Cortex of kidney (tissue), 1 donor: Measurements from ENCODE around the gene GHITM.
"Not testable (repeated sequence)": the region's sequence is repeated elsewhere in the genome, so short reads cannot be mapped to it uniquely, and the experiment has no call there.

Experiments used
- DNase-seq: peaks from one replicate; lab custom pipeline; 2025; lab: John Stamatoyannopoulos, UW

Gene GHITM

DNA sequence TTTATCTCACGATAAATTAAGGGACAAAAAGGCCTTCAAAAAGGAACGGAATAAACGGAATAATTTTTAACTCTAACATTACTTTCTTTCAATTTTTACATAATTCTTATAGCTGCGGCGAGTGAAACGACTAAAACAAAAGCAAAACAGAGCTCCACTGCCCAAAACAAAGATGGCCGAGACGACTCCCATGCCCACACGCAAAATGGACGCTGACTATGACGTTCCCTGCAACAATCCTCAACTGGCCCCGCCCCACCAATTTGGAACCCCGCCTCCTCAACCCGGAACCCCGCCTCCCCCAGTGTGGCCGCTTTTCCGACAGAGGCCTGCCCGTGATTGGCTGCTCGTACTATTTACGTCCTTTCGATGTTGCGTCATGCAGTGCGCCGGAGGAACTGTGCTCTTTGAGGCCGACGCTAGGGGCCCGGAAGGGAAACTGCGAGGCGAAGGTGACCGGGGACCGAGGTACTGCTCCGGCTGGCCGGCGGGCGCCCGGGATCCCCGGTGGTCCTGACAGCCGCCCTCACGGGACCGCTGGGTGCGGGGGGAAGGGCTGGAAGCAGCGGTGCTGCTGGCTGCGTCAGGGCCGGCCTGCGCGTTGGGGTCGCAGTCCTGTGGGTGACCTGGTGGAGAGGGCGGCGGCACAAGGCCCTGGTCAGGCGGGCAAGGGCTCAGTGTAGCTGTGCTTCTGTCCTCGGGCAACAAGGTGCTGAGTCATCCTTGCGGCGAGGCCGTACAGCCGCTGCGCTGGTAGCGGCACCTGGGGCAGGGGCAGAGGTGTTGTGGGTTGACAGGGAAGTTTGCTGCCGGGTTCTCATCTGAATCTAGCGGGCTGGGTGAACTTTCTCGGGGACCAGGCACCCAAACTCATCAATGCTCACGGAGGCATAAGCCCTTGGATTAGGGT lies at the start of gene GHITM:
GHITM (plus strand) TSS at position 384 of the 910 bp plus-strand sequence. CDS start 1,992 bp downstream, outside the sequence.
- peak; percentile 52 for DNase-seq

- no peak for DNase-seq
Measured at GRCh38 chr10:84095811-84096497, 43.4 kb upstream of the GHITM start.

DNA sequence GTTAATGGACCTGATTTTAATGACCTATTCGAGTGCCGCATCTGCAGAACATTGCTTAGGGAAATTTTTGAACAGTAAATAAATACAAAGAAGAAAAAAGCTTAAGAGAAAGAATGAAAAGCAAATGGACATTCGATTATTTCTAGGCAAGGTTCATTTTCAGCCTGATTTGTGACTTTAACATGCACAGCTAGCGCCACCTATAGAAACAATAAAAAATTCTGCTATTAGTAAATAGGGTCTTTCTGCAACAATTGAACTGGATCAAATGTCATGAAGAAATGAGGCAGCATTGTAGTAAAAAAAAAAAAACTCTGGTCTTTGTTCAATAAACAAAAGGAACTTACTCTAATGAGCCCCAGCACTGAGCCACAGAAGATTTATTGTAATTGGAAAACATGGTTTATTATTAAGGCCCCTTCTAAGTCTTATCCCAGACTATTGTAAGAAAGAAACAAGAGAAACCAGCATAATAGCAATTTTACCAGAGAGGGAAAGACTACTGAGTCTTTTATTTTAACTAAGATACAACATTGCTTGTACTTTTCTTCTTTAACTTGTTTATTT lies 41.4 kb upstream of the GHITM start:
- no peak for DNase-seq

DNA sequence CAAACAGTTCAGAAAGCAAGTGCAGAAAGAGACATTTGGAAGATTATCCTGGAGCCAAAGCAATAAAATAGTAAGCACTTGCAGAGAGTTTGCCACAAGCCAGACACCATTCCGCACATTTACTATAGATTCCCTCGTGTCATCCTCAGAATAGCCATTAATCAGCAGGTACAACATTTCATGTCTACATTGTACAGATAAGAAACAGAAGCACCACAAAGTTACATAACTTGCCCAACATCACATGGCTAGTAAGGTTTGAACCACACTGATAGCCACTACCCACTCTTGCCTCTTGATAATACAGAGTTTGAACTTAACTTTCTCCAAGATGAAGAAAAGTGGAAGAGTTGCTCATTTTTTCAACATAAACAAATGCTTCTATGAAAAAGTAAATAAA lies 40.6 kb upstream of the GHITM start:
- no peak for DNase-seq

- no peak for DNase-seq
Measured at GRCh38 chr10:84101042-84101441, 38.3 kb upstream of the GHITM start.

GRCh38 chr10:84108797-84109196 lies 30.5 kb upstream of the GHITM start:
- DNase-seq, result no peak

GRCh38 chr10:84109772-84110171 lies 29.5 kb upstream of the GHITM start:
- DNase-seq, result not testable (repeated sequence)

DNA sequence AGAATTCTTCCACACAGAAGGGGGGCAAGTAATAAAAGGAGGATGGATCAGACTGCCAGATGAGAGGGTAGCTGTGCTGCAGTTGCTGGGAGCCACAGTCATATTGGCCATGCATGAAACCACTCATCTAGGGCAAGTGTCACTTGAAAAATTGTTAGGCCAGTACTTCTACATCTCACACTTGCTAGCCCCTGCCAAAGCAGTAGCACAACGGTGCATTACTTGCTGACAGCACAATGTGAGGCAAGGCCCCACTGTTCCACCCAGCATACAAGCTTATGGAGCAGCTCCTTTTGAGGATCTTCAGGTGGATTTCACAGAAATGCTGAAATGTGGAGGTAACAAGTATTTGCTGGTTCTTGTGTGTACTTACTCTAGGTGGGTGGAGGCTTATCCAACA lies 25.8 kb upstream of the GHITM start:
- not testable (repeated sequence) for DNase-seq

DNA sequence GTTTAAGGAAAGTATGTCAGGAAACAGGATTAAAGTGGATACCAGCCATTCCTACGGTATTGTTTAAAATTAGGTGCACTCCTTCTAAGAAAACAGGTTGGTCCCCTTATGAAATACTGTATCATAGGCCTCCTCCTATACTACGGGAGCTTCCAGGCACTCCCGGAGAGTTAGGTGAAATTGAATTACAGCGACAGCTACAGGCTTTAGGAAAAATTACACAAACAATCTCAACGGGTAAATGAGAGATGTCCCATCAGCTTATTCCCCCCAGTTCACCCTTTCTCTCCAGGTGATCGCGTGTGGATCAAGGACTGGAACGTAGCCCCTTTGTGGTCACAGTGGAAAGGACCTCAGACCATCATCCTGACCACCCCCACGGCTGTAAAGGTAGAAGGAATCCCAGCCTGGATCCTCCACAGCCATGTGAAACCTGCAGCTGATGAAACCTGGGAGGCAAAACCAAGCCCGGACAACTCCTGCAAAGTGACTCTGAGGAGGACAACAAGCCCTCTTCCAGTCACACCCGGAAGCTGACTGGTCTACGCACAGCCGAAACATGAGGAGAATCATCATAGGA lies 25.1 kb upstream of the GHITM start:
- DNase-seq, result no peak

DNA sequence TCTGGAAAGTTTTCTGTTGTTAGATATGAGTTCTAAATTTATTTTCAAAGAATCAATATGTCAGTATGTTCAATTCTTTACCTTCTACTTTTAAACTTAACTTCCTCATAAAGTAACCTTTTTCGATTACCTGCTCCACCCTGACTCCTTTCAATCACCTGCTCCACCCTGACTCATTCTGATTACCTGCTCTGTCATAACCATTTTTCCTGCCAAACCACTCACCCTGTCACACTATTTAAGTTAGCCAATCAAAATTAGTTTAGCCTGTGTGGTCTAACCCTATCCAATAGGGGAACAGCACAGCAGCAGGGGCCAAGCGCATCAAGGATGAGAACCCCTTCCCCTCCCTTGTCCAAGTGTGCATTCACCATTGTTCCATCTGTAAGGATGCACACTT lies 22.1 kb upstream of the GHITM start:
- not testable (repeated sequence) for DNase-seq

- DNase-seq, result no peak
Measured at GRCh38 chr10:84117686-84118394, 21.5 kb upstream of the GHITM start.

GRCh38 chr10:84118395-84119006 lies 20.8 kb upstream of the GHITM start:
- DNase-seq, result no peak

GRCh38 chr10:84123362-84123761 lies 15.9 kb upstream of the GHITM start:
- no peak for DNase-seq

GRCh38 chr10:84125910-84126784 lies 13.2 kb upstream of the GHITM start:
- not testable (repeated sequence) for DNase-seq

- DNase-seq, result no peak
Measured at GRCh38 chr10:84126785-84127167, 12.5 kb upstream of the GHITM start.

- no peak for DNase-seq
Measured at GRCh38 chr10:84135836-84136235, 3.5 kb upstream of the GHITM start.

- DNase-seq, result no peak
Measured at GRCh38 chr10:84137811-84138210, 1.5 kb upstream of the GHITM start.

DNA sequence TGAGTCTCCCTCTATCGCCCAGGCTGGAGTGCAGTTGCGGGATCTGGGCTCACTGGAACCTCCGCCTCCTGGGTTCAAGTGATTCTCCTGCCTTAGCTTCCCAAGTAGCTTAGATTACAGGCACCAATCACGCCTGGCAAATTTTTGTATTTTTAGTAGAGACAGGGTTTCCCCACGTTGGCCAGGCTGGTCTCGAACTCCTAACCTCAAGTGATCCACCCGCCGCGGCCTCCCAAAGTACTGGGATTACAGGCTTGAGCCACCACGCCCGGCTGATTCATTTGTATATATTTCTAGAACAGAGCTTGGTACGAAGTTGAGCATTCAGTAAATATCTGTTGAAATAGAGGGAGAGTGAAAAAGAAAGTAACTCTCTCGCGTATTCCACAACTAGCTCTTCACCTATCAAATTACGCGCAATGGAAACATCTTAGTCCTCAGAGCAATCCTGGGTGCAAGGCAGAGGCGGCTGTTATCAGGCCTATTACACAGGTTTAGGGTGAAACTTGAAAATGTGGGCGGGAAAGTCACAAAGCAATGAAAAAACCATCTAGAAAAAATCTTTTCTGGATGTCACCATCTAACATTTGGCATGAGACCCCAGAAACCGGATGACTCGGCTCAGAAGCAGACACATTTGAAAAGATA lies 707 bp upstream of the GHITM start:
- DNase-seq, result no peak

- no peak for DNase-seq
Measured at GRCh38 chr10:84140036-84140379, 699 bp downstream of the GHITM start.

DNA sequence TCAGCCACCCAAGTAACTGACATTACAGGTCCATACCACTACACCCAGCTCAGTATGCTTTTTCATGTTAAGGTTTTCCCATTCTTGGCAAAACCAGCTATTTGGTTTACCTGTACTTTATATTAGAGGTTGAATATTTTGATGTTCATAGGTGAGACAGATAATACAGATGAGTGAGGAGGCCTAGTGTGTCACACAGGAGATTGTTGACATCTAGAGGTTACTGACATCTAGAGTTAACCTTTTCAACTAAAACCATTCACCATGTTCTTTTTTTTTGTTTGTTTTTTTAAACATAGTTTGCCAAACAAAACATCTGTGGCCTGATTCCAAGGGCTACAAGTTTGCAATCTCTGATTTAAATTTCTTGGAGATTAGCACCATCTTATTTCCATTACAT lies 8.0 kb downstream of the GHITM start:
- DNase-seq, result no peak
